OCI-LY1 (cell line): ENCODE measurements around the gene FALEC.

ENCODE experiments used
- H2AFZ ChIP-seq: fragments of 200-600 bp; sonication (generic), shearing (Covaris generic); 2 replicates; pipeline ENCODE4 v1.6.0; 2014; ENCODE audit warnings: antibody characterized with exemption, mild to moderate bottlenecking, low read length
- H3F3A ChIP-seq: fragments of 200-600 bp; sonication (generic), shearing (Covaris generic); 2 replicates; pipeline ENCODE4 v1.6.0; 2014; ENCODE audit warnings: mild to moderate bottlenecking, antibody characterized with exemption, low read length, moderate library complexity; ENCODE audit not compliant: insufficient read depth
- H3K27ac ChIP-seq: fragments of 200-600 bp; sonication (generic); 2 replicates; pipeline ENCODE4 v1.5.1; 2014; ENCODE audit warnings: low read length, mixed run types, mild to moderate bottlenecking, low read depth; ENCODE audit not compliant: poor library complexity, severe bottlenecking
- H3K27me3 ChIP-seq: fragments of 200-600 bp; sonication (generic); 2 replicates; pipeline ENCODE4 v1.6.0; 2014; ENCODE audit warnings: antibody characterized with exemption, mild to moderate bottlenecking, low read length, moderate library complexity; ENCODE audit not compliant: insufficient read depth
- H3K36me3 ChIP-seq: fragments of 200-600 bp; sonication (generic); 2 replicates; pipeline ENCODE4 v1.6.1; 2014; ENCODE audit warnings: mild to moderate bottlenecking, antibody characterized with exemption, low read length, moderate library complexity, mixed read lengths; ENCODE audit not compliant: insufficient read depth
- H3K4me1 ChIP-seq: fragments of 200-600 bp; sonication (generic); 2 replicates; pipeline ENCODE4 v1.5.1; 2014; ENCODE audit warnings: mild to moderate bottlenecking, low read length, moderate library complexity; ENCODE audit not compliant: insufficient read depth, severe bottlenecking
- H3K4me2 ChIP-seq: fragments of 200-600 bp; sonication (generic), shearing (Covaris generic); 2 replicates; pipeline ENCODE4 v1.6.1; 2014; ENCODE audit warnings: low read length
- H3K4me3 ChIP-seq: fragments of 200-600 bp; sonication (generic); 2 replicates; pipeline ENCODE4 v1.5.1; 2014; ENCODE audit warnings: low read length, low read depth, mild to moderate bottlenecking, mixed read lengths; ENCODE audit not compliant: poor library complexity, severe bottlenecking
- H3K79me2 ChIP-seq: fragments of 200-600 bp; shearing (Covaris generic); 2 replicates; pipeline ENCODE4 v1.6.1; 2016; ENCODE audit warnings: mixed run types, low read length, mixed read lengths; ENCODE audit not compliant: insufficient read depth
- H3K9ac ChIP-seq: fragments of 200-600 bp; sonication (generic), shearing (Covaris generic); 2 replicates; pipeline ENCODE4 v1.6.1; 2014; ENCODE audit warnings: mild to moderate bottlenecking, low read length, mixed read lengths
- H3K9me2 ChIP-seq: fragments of 200-600 bp; sonication (generic), shearing (Covaris generic); 2 replicates; pipeline ENCODE4 v1.6.1; 2014; ENCODE audit warnings: low read depth, mild to moderate bottlenecking, low read length, mixed read lengths
- H3K9me3 ChIP-seq: fragments of 200-600 bp; shearing (Covaris generic); 2 replicates; pipeline ENCODE4 v1.6.1; 2014; ENCODE audit warnings: low read length, mixed read lengths
- H4K20me1 ChIP-seq: fragments of 200-600 bp; sonication (generic), shearing (Covaris generic); 2 replicates; pipeline ENCODE4 v1.6.0; 2016; ENCODE audit warnings: mild to moderate bottlenecking, low read length; ENCODE audit not compliant: insufficient read depth
- CTCF ChIP-seq: fragments of 200-600 bp; sonication (generic), shearing (Covaris generic); IDR thresholded peaks from 2 replicates; pipeline ENCODE4 v1.5.1; 2017; ENCODE audit warnings: mild to moderate bottlenecking, antibody characterized with exemption, low read length, moderate library complexity, mixed read lengths
- EZH2 ChIP-seq: fragments of 200-600 bp; sonication (generic), shearing (Covaris generic); IDR thresholded peaks from 2 replicates; pipeline ENCODE4 v1.8.0; 2017; ENCODE audit warnings: borderline replicate concordance, mixed run types, mild to moderate bottlenecking, antibody characterized with exemption, low read length, moderate library complexity, mixed read lengths

The FALEC gene

GRCh38 chr1:150557065-150557600 lies 41.6 kb downstream of the FALEC start:
- H3K9me3 ChIP-seq: no peaks in the 10 kb centered on the region
- peaks cover 23% of the 10 kb centered on the region for H3K4me1 ChIP-seq
- H3K27me3 ChIP-seq: no peaks in the 10 kb centered on the region
- no peak overlapping the region for H3K27ac ChIP-seq
- no peak overlapping the region for H3K4me2 ChIP-seq
- TF ChIP-seq EZH2: no peak
- TF ChIP-seq CTCF: no peak
- H3K9ac ChIP-seq: no peak overlapping the region
- no peaks in the 10 kb centered on the region for H3K9me2 ChIP-seq
- H3K79me2 ChIP-seq: no peaks in the 10 kb centered on the region
- H3K36me3 ChIP-seq: no peaks in the 10 kb centered on the region
- no peak overlapping the region for H3K4me3 ChIP-seq
- no peak overlapping the region for H2AFZ ChIP-seq
- H4K20me1 ChIP-seq: no peaks in the 10 kb centered on the region
- no peaks in the 10 kb centered on the region for H3F3A ChIP-seq

- no peaks in the 10 kb centered on the region for H3K9me2 ChIP-seq
- H3K9ac ChIP-seq: no peak overlapping the region
- H3K27me3 ChIP-seq: no peaks in the 10 kb centered on the region
- no peak overlapping the region for H3K27ac ChIP-seq
- H3K9me3 ChIP-seq: no peaks in the 10 kb centered on the region
- no peak overlapping the region for H3K4me3 ChIP-seq
- no peaks in the 10 kb centered on the region for H4K20me1 ChIP-seq
- no peaks in the 10 kb centered on the region for H3K36me3 ChIP-seq
- no peaks in the 10 kb centered on the region for H3K79me2 ChIP-seq
- H2AFZ ChIP-seq: no peak overlapping the region
- TF ChIP-seq CTCF (no peak), EZH2 (no peak)
- peaks cover 30% of the 10 kb centered on the region for H3K4me1 ChIP-seq
- no peaks in the 10 kb centered on the region for H3F3A ChIP-seq
- H3K4me2 ChIP-seq: no peak overlapping the region
Observed at GRCh38 chr1:150557813-150558212, 42.3 kb downstream of the FALEC start.

GRCh38 chr1:150558303-150558704 lies 42.8 kb downstream of the FALEC start:
- Histone ChIP-seq H3K79me2 (no peaks in the 10 kb centered on the region), H4K20me1 (no peaks in the 10 kb centered on the region), H2AFZ (no peak overlapping the region), H3K9me3 (no peaks in the 10 kb centered on the region), H3K9me2 (no peaks in the 10 kb centered on the region), H3K4me1 (peaks cover 35% of the 10 kb centered on the region), H3F3A (0 out of 2 replicates have a peak, but pooled peaks cover 4% of the 10 kb centered on the region), H3K9ac (no peak overlapping the region), H3K36me3 (no peaks in the 10 kb centered on the region), H3K27ac (no peak overlapping the region), H3K27me3 (no peaks in the 10 kb centered on the region), H3K4me3 (no peak overlapping the region), H3K4me2 (no peak overlapping the region)
- no peak for TF ChIP-seq CTCF
- no peak for TF ChIP-seq EZH2
